HG02884 (cell line): Measurements from ENCODE around the gene TRIM50.
A peak's percentile ranks its signal among the peaks of the same experiment; 100 is the strongest.
"Not testable (repeated sequence)": the region's sequence is repeated elsewhere in the genome, so short reads cannot be mapped to it uniquely, and the experiment has no call there.

Experiments
- ATAC-seq: cut with Tn5 transposase; IDR thresholded peaks from one replicate; pipeline ENCODE4 v1.9.1; 2021; ENCODE audit warnings: mild to moderate bottlenecking, moderate library complexity; ENCODE audit not compliant: unreplicated experiment

The TRIM50 gene

DNA sequence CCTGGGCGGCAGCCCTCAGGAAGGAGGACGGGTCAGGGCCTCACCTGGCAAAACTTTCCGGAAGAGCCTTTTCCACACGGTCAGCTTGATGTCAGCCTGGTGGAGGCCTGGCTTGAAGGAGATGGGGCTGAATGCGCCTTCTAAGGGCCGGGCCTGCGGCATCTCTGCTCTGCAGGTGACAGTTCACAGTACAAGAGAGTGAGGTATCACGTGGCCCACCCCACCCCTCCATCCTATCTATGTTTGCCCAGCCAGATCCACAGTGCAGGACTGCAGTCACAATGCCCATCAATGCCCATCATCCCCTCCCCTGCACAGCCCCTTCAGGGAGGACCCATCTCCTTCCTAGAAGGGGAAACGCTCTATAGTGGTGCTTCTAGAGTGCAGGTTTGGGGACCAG, 11.4 kb downstream of the TRIM50 start:
- ATAC-seq = no peak

DNA sequence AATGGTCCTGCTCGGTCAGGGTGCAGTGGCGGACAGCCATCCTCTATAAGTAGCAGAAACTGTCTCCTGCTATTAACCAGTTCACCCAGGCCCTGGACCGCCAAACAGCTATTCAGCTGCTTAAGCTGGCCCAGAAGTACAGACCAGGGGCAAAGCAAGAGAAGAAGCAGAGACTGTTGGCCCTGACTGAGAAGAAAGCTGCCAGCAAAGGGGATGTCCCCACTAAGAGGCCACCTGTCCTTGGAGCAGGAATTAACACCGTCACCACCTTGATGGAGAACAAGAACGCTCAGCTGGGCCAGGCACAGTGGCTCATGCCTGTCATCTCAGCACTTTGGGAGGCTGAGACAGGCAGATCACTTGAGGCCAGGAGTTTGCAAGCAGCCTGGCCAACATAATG, 13.6 kb downstream of the TRIM50 start:
- ATAC-seq = no peak

DNA sequence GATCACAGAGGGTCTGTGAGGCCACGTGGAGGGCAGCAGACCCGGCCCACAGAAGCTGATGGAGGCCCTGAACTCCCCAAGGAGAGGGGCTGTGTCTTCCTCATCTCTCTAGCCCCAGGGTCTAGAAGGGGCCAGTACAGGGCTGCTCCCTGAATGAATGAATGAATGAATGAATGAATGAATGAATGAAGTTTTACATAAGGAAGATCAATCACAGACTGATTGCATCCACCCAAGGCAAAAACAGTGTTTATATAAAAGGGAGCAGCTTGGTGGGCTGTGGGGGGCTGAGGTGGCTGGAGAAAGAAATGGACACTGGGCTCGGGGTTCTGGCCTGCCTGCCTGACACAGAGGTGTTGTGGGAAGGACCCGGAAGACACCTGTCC, 14.4 kb downstream of the TRIM50 start:
- ATAC-seq = no peak

DNA sequence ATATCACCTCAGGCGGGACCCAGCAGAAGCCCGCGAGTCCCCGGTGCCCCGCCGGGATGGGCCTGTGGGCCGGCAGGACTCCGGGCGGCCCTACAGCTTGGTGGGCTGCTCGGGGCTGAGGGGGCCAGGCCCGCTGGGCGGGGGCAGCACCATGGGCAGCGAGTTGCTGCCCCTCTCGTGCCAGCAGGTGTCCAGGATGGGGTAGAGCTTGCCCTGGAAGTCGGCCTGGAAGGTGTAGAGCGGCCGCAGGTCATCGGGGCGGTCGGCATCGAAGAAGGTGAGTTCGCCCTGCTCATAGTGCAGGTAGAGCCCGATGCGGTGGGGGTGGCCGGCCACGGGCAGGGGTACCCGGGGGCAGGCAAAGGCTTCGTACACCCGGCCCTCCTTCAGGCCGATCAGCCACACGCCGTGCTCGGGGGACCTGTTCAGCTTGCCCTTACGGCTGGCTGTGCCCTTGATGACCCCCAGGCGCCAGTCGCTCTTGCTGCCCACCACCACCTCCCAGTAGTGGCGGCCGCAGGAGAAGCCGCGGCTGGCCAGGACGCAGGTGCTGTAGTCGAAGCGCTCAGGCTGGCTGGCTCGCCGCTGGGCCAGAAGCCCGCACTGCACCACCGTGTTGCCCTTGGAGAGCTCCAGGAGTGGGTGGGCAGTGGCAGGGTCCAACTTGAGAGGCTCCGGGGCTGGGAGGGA, 14.9 kb downstream of the TRIM50 start:
- no peak for ATAC-seq

DNA sequence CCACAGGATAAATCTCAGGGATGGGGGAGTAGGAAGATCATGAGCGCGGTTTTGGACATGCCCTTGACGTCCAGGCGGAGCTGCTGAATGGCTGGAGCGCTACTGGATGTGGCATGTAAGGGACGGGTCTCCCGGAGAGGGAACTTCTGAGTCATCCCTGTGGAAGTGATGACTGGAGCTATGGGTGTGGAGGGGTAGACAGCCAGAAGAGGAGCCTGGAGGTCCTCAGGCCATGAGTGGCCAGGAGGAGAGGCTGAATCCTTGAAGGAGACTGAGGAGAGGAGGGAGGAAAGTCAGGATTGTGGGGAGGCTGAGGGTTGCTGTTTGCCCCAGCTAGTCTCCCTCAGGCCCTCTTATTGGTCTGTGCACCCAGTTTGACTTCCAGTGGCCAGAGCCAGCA, 16.5 kb downstream of the TRIM50 start:
- ATAC-seq = not testable (repeated sequence)

DNA sequence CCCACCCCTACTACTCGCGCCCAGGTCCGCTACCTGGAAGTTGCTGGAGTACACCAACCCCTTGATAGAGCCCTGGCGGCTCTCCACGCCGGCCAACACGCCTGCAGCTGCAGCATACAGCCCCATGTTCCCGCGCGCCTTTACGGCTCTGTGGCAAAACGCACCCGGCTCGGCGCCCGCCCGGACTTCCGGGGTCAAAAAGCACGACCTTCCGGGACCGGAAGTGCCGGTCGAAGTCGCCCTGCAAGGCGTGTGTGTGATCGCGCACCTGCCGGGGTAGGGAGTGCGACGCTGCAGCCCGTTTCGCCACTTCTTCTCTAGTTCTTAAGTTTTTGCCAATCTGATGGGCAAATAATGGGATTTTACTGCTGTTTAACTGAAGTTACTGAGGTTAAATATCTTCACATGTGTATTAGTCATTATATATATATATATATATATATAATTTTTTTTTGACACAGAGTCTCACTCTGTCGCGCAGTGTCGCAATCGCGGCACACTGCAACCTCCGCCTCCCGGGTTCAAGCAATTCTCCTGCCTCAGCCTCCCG, 19.1 kb downstream of the TRIM50 start, which contains the start of gene NSUN5:
TSS of gene NSUN5 (minus strand) at position 162 of the 550 bp plus-strand sequence. CDS start at position 126, 36 bp downstream.
- ATAC-seq = peak; percentile 77

DNA sequence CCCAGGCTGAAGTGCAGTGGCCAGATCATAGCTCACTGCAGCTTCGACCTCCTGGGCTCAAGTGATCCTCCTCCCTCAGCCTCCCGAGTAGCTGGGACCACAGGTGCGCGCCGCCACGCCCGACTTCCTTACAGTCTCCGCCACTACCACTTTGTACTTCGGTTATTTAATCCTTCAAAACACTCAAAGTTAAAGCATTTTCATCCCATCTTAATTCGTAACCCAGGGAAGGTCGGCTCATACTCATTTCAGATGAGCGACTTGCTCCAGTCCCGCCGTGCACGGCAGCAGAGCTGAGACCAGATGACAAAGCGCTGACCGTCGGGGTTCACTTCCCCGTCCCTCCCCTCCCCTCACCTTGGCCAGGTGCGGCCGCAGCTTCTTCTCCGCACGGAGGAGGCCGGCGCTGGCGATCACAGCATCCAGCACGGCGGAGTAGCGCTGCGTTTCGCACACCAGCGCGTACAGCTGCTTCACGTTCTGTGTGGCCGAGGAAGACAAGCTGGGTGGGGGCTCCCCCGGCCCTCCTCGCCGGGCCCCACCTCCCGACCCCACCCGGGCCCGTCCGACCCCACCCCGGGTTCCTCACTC, 19.7 kb downstream of the TRIM50 start:
- ATAC-seq = peak; percentile 42

DNA sequence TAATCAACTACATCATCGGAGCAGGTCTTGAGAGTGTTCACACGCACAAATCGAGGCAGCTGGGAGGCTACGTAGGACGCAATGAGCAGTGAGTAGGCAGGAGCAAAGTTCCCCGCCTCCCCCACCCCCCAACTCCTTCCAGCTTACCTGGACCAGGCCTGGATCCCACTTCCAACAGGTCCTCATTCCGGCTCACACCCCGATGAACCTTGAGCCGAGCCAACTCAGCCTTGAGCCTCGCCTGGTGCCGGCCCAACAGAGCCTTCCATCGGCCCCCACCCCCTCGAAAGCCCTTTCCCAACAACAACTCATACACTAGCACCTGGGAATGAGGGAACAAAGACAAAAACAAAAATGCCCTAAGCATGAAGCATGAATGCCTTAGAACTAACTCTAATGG, 20.4 kb downstream of the TRIM50 start:
- ATAC-seq = no peak

DNA sequence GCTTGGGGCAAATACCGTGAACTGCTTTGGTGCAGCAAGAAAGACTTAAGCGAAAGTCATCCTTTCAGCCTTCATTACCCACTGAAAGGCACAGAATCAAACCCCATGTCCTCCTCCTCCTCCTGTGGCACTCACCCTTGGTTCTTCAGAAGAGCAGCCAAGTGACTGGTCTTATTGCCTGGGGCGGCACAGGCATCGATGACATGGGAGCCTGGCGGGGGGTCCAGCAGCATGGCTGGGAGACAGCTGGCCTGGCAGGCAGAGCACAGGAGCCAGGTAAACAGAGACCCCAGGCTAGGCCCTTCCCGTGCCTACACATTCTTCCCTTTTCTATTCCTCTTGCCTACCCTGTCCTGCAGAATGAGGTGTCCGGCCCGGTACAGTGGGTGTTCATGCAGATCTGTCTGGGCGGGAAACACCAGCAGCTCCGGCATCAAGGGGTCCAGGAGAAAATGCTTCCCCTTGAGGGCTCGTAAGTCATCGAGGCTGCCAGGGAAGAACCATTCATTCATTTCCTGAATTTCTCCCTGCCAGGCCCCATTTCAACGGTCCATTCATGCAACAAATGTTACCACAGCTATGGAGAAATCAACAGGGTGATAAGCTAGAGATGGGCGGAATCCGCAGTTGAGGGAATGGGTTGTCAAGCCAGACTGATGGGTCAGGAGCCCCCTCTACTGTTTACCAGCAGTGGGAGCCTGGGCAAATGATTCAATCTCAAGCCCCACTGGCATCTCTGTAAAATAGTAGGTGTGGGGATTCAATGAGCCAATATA, 23.1 kb downstream of the TRIM50 start:
- ATAC-seq = not testable (repeated sequence)

DNA sequence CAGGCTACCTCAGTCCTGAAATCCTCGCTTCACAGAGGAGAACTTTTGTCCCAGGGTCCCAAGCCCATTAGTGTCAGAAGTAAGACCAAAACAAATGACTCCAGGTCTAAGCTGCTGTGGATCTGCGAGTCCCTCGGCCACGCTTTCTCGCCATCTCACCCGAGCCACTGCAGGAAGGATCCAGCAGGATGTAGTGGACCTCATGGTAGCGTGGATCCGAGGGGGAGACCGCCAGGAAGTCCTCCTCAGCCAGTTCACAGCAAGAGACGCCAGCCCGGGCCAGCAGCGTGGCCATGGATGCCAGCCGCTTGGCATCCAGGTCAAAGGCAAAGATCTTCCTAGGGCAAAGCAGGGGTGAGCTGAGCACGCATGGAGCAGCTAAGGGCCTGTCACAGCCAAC, 23.8 kb downstream of the TRIM50 start:
- ATAC-seq = no peak

DNA sequence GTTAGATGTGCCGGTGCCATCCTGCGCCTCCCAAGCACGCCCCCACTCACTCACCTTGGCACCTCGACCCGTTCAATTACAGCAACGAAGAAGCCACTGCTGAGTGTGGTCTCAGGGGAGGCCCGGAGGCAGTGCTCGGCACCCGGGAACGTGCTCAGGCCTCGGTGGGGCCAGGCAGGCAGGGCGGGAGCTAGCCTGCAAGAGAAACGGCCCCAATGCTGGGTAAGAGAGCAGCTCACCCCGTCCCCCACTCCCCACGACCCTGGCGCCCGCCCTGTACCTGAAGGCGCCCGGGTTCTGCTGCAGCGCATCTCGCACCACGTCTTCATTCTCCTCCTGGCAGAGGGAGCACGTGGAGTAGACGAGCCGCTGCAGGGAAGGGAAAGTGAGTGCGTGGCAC, 24.3 kb downstream of the TRIM50 start:
- ATAC-seq = no peak

DNA sequence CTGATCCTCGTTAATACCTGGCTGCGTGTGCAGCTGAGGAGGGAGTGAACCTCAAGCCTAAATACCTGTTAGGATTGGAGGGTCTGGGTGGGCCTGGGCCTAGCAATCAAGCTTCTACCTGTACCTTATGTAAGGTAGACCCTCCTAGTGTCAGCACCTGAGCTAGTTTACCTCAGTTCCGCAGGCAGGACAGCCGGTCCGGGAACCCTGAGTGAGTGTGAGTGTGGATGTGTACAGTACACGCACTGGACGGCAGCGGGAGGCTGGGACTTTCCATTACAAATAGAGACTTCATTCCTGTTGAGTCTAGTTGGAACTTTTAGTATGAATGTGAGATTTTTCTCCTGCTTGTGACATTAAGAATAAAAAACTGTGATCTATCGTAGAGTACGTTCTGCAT, 25.0 kb downstream of the TRIM50 start:
- not testable (repeated sequence) for ATAC-seq

DNA sequence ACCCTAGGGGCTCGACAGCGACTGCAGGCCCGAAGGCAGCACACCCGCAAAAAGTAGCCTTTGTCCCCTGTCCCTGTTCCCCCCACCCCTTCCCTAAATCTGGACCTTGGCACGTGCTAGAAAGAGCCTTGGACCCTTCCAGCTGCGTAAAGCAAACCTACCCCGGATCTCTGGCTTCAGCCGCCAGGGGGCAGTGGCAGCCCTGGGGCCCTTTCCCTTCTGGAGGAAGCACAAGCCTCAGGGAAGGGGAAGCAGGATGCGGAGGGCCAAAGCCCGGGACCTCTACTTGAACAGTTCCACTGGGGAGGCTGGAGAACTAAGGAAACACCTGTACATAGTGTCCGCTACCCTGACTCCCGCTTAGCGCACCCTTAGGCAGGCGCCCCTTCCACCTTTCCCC, 26.8 kb downstream of the TRIM50 start:
- not testable (repeated sequence) for ATAC-seq

DNA sequence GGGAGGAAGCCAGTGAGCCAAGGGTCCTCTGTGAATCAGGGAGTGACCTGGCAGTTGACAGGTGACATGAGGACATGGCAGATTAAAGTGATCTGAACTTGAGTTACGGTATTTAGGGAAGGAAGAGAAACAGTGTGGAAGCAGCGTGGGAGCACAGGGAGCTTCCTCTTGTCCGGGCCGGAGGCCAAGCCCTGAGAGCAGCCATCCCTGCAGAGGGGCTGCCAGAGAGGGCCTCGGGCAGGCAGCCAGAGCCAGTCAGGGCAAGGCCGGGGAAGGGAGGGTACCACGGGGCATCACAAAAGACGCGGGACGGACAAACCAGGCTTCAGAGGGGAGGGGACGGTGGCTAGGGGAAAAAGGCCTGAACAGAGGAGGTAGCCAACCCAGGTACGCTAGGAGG, 28.1 kb downstream of the TRIM50 start:
- ATAC-seq = not testable (repeated sequence)

DNA sequence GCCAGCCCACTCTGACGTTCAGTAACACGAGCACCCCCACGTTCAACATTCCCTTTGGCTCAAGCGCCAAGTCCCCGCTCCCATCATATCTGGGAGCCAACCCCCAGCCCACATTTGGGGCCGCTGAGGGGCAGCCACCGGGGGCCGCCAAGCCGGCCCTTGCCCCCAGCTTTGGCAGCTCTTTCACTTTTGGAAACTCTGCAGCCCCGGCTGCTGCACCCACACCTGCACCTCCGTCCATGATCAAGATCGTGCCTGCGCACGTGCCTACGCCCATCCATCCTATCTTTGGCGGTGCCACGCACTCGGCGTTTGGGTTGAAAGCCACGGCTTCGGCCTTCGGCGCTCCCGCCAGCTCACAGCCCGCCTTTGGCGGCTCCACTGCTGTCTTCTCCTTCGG, 30.2 kb downstream of the TRIM50 start:
- ATAC-seq = not testable (repeated sequence)

DNA sequence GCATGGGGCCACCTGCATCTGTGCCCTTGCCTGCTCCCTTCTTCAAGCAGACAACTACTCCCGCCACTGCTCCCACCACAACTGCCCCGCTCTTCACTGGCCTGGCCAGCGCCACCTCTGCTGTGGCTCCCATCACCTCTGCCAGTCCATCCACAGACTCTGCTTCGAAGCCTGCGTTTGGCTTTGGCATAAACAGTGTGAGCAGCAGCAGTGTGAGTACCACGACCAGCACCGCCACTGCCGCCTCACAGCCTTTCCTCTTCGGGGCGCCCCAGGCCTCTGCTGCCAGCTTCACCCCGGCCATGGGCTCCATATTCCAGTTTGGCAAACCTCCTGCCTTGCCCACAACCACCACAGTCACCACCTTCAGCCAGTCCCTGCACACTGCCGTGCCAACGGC, 30.6 kb downstream of the TRIM50 start:
- ATAC-seq = not testable (repeated sequence)

DNA sequence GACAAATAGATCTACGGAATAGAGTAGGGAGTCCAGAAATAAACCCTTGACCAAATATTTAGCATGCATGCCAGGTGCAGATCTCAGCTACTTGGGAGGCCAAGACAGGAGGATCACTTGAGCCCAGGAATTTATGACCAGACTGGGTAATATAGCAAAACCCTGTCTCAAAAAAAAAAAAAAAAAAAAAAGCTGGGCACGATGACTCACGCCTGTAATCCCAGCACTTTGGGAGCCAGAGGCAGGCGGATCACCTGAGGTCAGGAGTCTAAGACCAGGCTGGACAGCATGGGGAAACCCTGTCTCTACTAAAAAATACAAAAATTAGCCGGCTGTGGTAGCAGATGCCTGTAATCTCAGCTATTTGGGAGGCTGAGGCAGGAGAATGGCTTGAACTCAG, 50.7 kb downstream of the TRIM50 start:
- ATAC-seq = not testable (repeated sequence)

DNA sequence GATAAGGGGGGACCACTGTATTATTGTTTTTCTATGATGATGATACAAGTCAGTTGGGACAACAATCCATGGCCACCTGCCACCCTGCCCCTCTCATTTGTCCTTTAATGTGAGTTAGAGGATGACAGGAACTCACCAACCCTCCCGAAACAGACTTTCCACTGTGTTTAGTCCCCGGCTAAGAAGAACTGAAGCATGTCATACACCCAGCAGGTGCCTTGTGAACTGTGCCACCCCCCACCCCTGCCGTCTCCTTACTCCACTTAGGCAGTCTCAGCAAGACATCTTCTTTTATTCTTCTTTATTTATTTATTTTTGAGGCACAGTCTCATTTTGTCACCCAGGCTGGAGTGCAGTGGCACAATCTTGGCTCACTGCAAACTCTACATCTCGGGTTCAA, 60.1 kb downstream of the TRIM50 start:
- ATAC-seq = not testable (repeated sequence)

DNA sequence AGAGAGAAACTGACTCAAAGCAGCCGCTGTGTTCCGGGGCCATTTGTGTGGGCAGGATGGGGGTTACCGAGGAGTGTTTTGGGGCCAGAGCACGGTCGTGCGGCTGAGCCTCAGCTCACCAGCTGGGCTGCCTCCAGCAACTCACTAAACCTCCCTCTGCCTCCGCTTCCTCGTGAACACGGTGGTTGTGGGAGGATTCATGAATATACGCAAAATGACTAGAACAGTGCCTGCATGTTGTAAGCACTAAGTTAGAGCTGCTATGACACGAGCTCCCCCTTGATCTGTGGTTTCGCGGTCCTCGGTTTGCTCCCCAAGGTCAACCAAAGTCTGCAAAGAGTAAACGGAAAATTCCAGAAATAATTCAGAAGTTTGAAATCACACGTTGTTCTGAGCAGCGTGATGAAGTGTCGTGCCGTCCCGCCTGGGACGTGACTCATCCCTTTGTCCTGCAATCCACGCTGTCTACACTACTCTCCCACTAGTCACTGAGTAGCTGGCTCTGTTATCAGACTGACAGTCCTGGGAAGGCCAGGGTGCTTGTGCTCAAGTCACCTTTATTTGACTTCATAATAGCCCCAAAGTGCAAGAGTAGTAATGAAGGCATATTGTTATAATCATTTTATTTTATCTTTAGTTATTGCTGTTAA, 61.0 kb downstream of the TRIM50 start:
- ATAC-seq = peak; percentile 87
